Measurements from ENCODE around the gene LRIT2. TPM values are rescaled to one million over a fixed set of nuclear protein-coding genes. Genes with fewer than 3 reads are reported as not detected.

Gene LRIT2
- total RNA-seq, 1 donor from 2014 or later: not detected

GRCh38 chr10:84243759-84244158, 18.4 kb upstream of the LRIT2 start:
- intact Hi-C loops (cut with micrococcal nuclease): no loop called here

- intact Hi-C loops (cut with micrococcal nuclease): no loop called here
Measured at GRCh38 chr10:84241185-84241790, 15.9 kb upstream of the LRIT2 start, which contains the start of gene LRIT1. LRIT1 (minus strand) TSS chr10:84241546; CDS start chr10:84241439, 107 bp downstream.

- intact Hi-C loops (cut with micrococcal nuclease): no loop called here
Measured at GRCh38 chr10:84238909-84239308, 13.6 kb upstream of the LRIT2 start.

GRCh38 chr10:84237199-84238051, 12.1 kb upstream of the LRIT2 start:
- intact Hi-C loops (cut with micrococcal nuclease): no loop called here

- intact Hi-C loops (cut with micrococcal nuclease): no loop called here
Measured at GRCh38 chr10:84236807-84237198, 11.5 kb upstream of the LRIT2 start.

- intact Hi-C loops (cut with micrococcal nuclease): no loop called here
Measured at GRCh38 chr10:84235096-84235495, 9.8 kb upstream of the LRIT2 start.

GRCh38 chr10:84234479-84234878, 9.1 kb upstream of the LRIT2 start:
- intact Hi-C loops (cut with micrococcal nuclease): no loop called here

GRCh38 chr10:84233940-84234339, 8.6 kb upstream of the LRIT2 start:
- intact Hi-C loops (cut with micrococcal nuclease): no loop called here

GRCh38 chr10:84232376-84232775, 7.0 kb upstream of the LRIT2 start:
- intact Hi-C loops (cut with micrococcal nuclease): no loop called here

- intact Hi-C loops (cut with micrococcal nuclease): no loop called here
Measured at GRCh38 chr10:84230359-84230758, 5.0 kb upstream of the LRIT2 start.

GRCh38 chr10:84227810-84228209, 2.5 kb upstream of the LRIT2 start:
- intact Hi-C loops (cut with micrococcal nuclease): no loop called here

GRCh38 chr10:84226616-84227015, 1.3 kb upstream of the LRIT2 start:
- intact Hi-C loops (cut with micrococcal nuclease): no loop called here

GRCh38 chr10:84224411-84225028, 824 bp downstream of the LRIT2 start:
- intact Hi-C loops (cut with micrococcal nuclease): no loop called here

- intact Hi-C loops (cut with micrococcal nuclease): no loop called here
Measured at GRCh38 chr10:84221916-84222315, 3.4 kb downstream of the LRIT2 start.

GRCh38 chr10:84217746-84218145, 7.6 kb downstream of the LRIT2 start:
- intact Hi-C loops (cut with micrococcal nuclease): no loop called here

- intact Hi-C loops (cut with micrococcal nuclease): no loop called here
Measured at GRCh38 chr10:84216834-84217233, 8.5 kb downstream of the LRIT2 start.

- intact Hi-C loops (cut with micrococcal nuclease): loop anchor here (1.0 kb wide), 2 partner anchors 66 to 323 kb away; no protein-coding TSS in a partner anchor
Measured at GRCh38 chr10:84214612-84215235, 10.6 kb downstream of the LRIT2 start.

- intact Hi-C loops (cut with micrococcal nuclease): loop anchor here (1.0 kb wide), 2 partner anchors 66 to 323 kb away; no protein-coding TSS in a partner anchor
Measured at GRCh38 chr10:84214046-84214572, 11.2 kb downstream of the LRIT2 start.

- intact Hi-C loops (cut with micrococcal nuclease): no loop called here
Measured at GRCh38 chr10:84213076-84213475, 12.3 kb downstream of the LRIT2 start.

GRCh38 chr10:84212014-84212413, 13.3 kb downstream of the LRIT2 start:
- intact Hi-C loops (cut with micrococcal nuclease): no loop called here

- intact Hi-C loops (cut with micrococcal nuclease): no loop called here
Measured at GRCh38 chr10:84211566-84211965, 13.8 kb downstream of the LRIT2 start.
